ENCODE measurements around the gene SLC38A8.

Gene SLC38A8

GRCh38 chr16:84027625-84028024 is 15.0 kb downstream of the SLC38A8 start:
- no peak for DNase-seq

GRCh38 chr16:84026606-84027005 is 16.0 kb downstream of the SLC38A8 start:
- DNase-seq: no peak

- DNase-seq: no peak
Measured at GRCh38 chr16:84024854-84025253, 17.7 kb downstream of the SLC38A8 start.

- DNase-seq: no peak
Measured at GRCh38 chr16:84022644-84023043, 20.0 kb downstream of the SLC38A8 start.

GRCh38 chr16:84021488-84021887 is 21.1 kb downstream of the SLC38A8 start:
- DNase-seq: no peak

- DNase-seq: no peak
Measured at GRCh38 chr16:84020353-84020752, 22.2 kb downstream of the SLC38A8 start.

GRCh38 chr16:84018710-84019109 is 23.9 kb downstream of the SLC38A8 start:
- no peak for DNase-seq

- no peak for DNase-seq
Measured at GRCh38 chr16:84016477-84016876, 26.1 kb downstream of the SLC38A8 start.

GRCh38 chr16:84015399-84015798 is 27.2 kb downstream of the SLC38A8 start:
- no peak for DNase-seq

GRCh38 chr16:84014570-84015327 is 27.8 kb downstream of the SLC38A8 start:
- DNase-seq: no peak

- peak in 1 of 2 donors; percentile 35 for DNase-seq
Measured at GRCh38 chr16:84013787-84014569, 28.6 kb downstream of the SLC38A8 start.

- no peak for DNase-seq
Measured at GRCh38 chr16:84009282-84009681, 33.3 kb downstream of the SLC38A8 start.

GRCh38 chr16:84007965-84008364 is 34.6 kb downstream of the SLC38A8 start:
- DNase-seq: no peak

- no peak for DNase-seq
Measured at GRCh38 chr16:84007520-84007919, 35.1 kb downstream of the SLC38A8 start.

- no peak for DNase-seq
Measured at GRCh38 chr16:84005391-84005790, 37.2 kb downstream of the SLC38A8 start.

- DNase-seq: no peak
Measured at GRCh38 chr16:84004442-84004841, 38.2 kb downstream of the SLC38A8 start.

GRCh38 chr16:84003038-84003437 is 39.6 kb downstream of the SLC38A8 start:
- no peak for DNase-seq

GRCh38 chr16:84001726-84002125 is 40.9 kb downstream of the SLC38A8 start:
- DNase-seq: no peak

GRCh38 chr16:84000989-84001642 is 41.5 kb downstream of the SLC38A8 start:
- no peak for DNase-seq

GRCh38 chr16:83998091-83998490 is 44.5 kb downstream of the SLC38A8 start:
- DNase-seq: no peak

GRCh38 chr16:83996481-83997252 is 45.9 kb downstream of the SLC38A8 start:
- no peak for DNase-seq

- no peak for DNase-seq
Measured at GRCh38 chr16:83995754-83996153, 46.8 kb downstream of the SLC38A8 start.

GRCh38 chr16:83994703-83995102 is 47.9 kb downstream of the SLC38A8 start:
- DNase-seq: no peak

Measured in bone marrow (tissue), 2 donors.